Measurements from ENCODE around the gene IL17RA.

- TF ChIP-seq CTCF (IDR thresholded peaks at IDR 0.05) (no peak), EP300 (IDR thresholded peaks at IDR 0.05) (no peak)
Measured at GRCh38 chr22:17131686-17132085, 46.9 kb downstream of the IL17RA start.
